HCT116 (cell line): ENCODE results near the gene FSTL4.

Source experiments
- CBX3 ChIP-seq: IDR thresholded peaks from 2 replicates; pipeline ENCODE4 v1.6.1; 2012; ENCODE audit warnings: low read depth
- POLR2A ChIP-seq: IDR thresholded peaks from 2 replicates; pipeline ENCODE4 v1.7.0; 2011; ENCODE audit warnings: borderline replicate concordance; ENCODE audit not compliant: insufficient read depth, insufficient read length; ENCODE audit errors: extremely low read depth
- POLR2AphosphoS5 ChIP-seq: IDR thresholded peaks from 2 replicates; pipeline ENCODE4 v1.6.1; 2011; ENCODE audit warnings: mild to moderate bottlenecking, low read depth, low read length, moderate library complexity
- SIN3A ChIP-seq: IDR thresholded peaks from 2 replicates; pipeline ENCODE4 v1.6.1; 2012; ENCODE audit warnings: low read depth
- TCF7L2 ChIP-seq: IDR thresholded peaks from 2 replicates; pipeline ENCODE4 v1.7.0; 2011; ENCODE audit warnings: borderline replicate concordance, inconsistent platforms; ENCODE audit not compliant: insufficient read depth, insufficient read length; ENCODE audit errors: extremely low read depth
- TF ChIP-seq, protein P1 (sequence below), 3 experiments: fragments of 200-600 bp in 1 of 3; sonication (generic) in 1 of 3; IDR thresholded peaks in 2 of 3; conservative IDR thresholded peaks in 1 of 3; 2 replicates each; pipeline ENCODE4 v1.5.1; 2012 to 2017; ENCODE audit warnings: low read depth in 2 of 3, low read length in 2 of 3, antibody characterized with exemption in 1 of 3, borderline replicate concordance in 1 of 3, control low read depth in 1 of 3, mild to moderate bottlenecking in 1 of 3, mixed read lengths in 1 of 3, mixed run types in 1 of 3, moderate library complexity in 1 of 3; ENCODE audit not compliant: insufficient read depth in 1 of 3
- TF ChIP-seq, protein P2 (sequence below): IDR thresholded peaks from 2 replicates; pipeline ENCODE4 v1.6.1; 2012

DNA sequence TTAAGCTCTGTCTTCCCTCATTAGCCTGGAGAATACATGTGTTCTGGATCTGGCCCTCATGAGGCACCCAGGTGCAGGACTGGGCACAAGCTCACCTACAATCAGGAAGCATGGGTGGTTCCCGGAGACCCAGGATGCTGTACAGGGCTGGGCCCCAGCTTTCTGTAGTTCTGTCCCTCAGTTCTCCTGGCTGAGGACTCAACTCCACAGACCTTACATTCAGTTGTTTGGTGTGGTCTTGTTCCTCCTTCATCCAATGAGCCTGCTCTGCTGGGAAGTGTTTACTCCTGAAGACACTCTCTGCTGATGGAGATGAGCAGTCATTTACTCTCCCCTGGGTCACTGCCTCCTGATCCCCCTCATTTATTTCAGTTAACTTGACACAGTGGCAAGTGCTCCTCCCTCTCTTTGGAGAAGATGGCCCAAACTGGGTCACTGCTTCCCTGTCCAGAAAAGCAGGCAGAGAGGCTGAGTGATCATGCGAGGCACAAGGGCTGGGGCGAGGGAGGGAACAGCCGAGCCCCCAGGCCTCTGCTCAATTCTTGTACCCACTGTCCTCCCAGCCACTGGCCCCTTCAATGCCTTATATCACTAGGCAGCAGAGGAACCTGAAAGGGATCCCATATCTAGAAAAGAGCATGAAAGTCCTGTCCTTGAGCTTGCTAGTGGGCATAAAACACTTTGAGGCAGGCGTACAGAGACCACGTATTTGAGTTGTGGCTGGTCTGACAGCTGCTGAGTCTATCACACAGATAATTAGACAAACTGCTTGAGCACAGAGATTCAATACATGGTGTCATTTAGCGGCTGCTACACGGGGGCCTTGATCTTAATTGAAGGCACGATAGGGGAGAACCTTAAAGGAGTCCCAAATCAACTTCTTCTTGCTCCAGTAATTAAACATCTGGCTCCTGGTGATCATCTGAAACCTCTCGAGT is 221.7 kb downstream of the FSTL4 start:
- TF ChIP-seq, protein P1, sequence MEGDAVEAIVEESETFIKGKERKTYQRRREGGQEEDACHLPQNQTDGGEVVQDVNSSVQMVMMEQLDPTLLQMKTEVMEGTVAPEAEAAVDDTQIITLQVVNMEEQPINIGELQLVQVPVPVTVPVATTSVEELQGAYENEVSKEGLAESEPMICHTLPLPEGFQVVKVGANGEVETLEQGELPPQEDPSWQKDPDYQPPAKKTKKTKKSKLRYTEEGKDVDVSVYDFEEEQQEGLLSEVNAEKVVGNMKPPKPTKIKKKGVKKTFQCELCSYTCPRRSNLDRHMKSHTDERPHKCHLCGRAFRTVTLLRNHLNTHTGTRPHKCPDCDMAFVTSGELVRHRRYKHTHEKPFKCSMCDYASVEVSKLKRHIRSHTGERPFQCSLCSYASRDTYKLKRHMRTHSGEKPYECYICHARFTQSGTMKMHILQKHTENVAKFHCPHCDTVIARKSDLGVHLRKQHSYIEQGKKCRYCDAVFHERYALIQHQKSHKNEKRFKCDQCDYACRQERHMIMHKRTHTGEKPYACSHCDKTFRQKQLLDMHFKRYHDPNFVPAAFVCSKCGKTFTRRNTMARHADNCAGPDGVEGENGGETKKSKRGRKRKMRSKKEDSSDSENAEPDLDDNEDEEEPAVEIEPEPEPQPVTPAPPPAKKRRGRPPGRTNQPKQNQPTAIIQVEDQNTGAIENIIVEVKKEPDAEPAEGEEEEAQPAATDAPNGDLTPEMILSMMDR (IDR thresholded peaks at IDR 0.05 in 2 of 3, conservative IDR thresholded peaks at IDR 0.05 in 1 of 3; ENCODE audit: borderline replicate concordance in 1 of 3, insufficient read depth in 1 of 3, low read depth in 2 of 3, low read length in 2 of 3) = no peak
- TF ChIP-seq, protein P2, sequence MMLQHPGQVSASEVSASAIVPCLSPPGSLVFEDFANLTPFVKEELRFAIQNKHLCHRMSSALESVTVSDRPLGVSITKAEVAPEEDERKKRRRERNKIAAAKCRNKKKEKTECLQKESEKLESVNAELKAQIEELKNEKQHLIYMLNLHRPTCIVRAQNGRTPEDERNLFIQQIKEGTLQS = no peak
- TF ChIP-seq TCF7L2 = no peak
- no peak for TF ChIP-seq POLR2A
- TF ChIP-seq POLR2AphosphoS5 = no peak
- no peak for TF ChIP-seq CBX3
- TF ChIP-seq SIN3A = no peak
